HG03354 (cell line): ENCODE measurements around the gene GAA.

Experiments
- ATAC-seq: cut with Tn5 transposase; IDR thresholded peaks from one replicate; pipeline ENCODE4 v1.9.1; 2021; ENCODE audit warnings: mild to moderate bottlenecking; ENCODE audit not compliant: unreplicated experiment, poor library complexity, severe bottlenecking

GAA gene

GRCh38 chr17:80113033-80113484, 11.7 kb downstream of the GAA start:
- no peak for ATAC-seq

GRCh38 chr17:80114758-80115157, 13.4 kb downstream of the GAA start:
- no peak for ATAC-seq

GRCh38 chr17:80115159-80115558, 13.8 kb downstream of the GAA start:
- no peak for ATAC-seq

GRCh38 chr17:80116276-80116920, 15.0 kb downstream of the GAA start:
- ATAC-seq: no peak

- no peak for ATAC-seq
Measured at GRCh38 chr17:80116921-80117380, 15.6 kb downstream of the GAA start.

GRCh38 chr17:80117491-80118401, 16.4 kb downstream of the GAA start:
- ATAC-seq: no peak

- ATAC-seq: no peak
Measured at GRCh38 chr17:80118601-80119270, 17.4 kb downstream of the GAA start.

- no peak for ATAC-seq
Measured at GRCh38 chr17:80119271-80119791, 17.9 kb downstream of the GAA start.

- no peak for ATAC-seq
Measured at GRCh38 chr17:80119839-80120238, 18.5 kb downstream of the GAA start.

GRCh38 chr17:80122026-80122575, 20.7 kb downstream of the GAA start:
- ATAC-seq: no peak

- ATAC-seq: no peak
Measured at GRCh38 chr17:80122926-80123505, 21.6 kb downstream of the GAA start.

- ATAC-seq: no peak
Measured at GRCh38 chr17:80123791-80124190, 22.4 kb downstream of the GAA start.

- no peak for ATAC-seq
Measured at GRCh38 chr17:80124351-80124981, 23.1 kb downstream of the GAA start.

- no peak for ATAC-seq
Measured at GRCh38 chr17:80125656-80126448, 24.5 kb downstream of the GAA start.

- no peak for ATAC-seq
Measured at GRCh38 chr17:80126449-80126715, 25.0 kb downstream of the GAA start.

GRCh38 chr17:80129006-80129565, 27.7 kb downstream of the GAA start:
- no peak for ATAC-seq

- no peak for ATAC-seq
Measured at GRCh38 chr17:80130992-80131391, 29.6 kb downstream of the GAA start.

- no peak for ATAC-seq
Measured at GRCh38 chr17:80132906-80133625, 31.7 kb downstream of the GAA start.
